ENCODE data around the gene LMO1. TPM values are rescaled to one million over a fixed set of nuclear protein-coding genes. Genes with fewer than 3 reads are reported as not detected.

Gene LMO1
- total RNA-seq, 1 donor from 2014 or later, result not detected

DNA sequence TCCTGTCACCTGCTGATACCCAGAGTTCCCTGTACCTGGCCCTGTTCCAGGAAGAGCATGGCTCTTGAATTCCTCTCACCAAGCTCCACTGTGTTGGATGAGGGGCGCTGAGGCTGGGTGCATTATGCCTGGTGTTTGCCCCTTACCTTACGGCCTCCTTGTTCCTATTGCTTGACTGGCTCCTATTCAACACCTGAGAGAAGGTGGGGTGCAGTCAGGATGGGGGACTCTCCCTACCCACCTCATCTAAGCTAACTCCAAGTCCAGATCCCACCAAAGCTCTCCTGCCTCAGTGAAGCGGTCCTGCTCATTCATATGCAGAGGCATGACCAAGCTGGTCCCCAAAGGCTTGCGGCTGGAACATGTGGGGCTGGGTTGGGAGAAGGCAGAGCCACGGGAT lies 59.1 kb downstream of the LMO1 start:
- Histone ChIP-seq H3K9me3 (no peaks in the 10 kb centered on the region), H3K27ac (no peak overlapping the region), H3K4me3 (no peak overlapping the region), H3K4me1 (peaks cover 11% of the 10 kb centered on the region), H3K27me3 (peaks cover 8% of the 10 kb centered on the region), H3K36me3 (no peaks in the 10 kb centered on the region)
- no peak for DNase-seq
- intact Hi-C loops (cut with DNase I), result no loop called here
- TF ChIP-seq, protein P1, sequence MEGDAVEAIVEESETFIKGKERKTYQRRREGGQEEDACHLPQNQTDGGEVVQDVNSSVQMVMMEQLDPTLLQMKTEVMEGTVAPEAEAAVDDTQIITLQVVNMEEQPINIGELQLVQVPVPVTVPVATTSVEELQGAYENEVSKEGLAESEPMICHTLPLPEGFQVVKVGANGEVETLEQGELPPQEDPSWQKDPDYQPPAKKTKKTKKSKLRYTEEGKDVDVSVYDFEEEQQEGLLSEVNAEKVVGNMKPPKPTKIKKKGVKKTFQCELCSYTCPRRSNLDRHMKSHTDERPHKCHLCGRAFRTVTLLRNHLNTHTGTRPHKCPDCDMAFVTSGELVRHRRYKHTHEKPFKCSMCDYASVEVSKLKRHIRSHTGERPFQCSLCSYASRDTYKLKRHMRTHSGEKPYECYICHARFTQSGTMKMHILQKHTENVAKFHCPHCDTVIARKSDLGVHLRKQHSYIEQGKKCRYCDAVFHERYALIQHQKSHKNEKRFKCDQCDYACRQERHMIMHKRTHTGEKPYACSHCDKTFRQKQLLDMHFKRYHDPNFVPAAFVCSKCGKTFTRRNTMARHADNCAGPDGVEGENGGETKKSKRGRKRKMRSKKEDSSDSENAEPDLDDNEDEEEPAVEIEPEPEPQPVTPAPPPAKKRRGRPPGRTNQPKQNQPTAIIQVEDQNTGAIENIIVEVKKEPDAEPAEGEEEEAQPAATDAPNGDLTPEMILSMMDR (IDR thresholded peaks at IDR 0.05), result no peak
- no peak for ATAC-seq

DNA sequence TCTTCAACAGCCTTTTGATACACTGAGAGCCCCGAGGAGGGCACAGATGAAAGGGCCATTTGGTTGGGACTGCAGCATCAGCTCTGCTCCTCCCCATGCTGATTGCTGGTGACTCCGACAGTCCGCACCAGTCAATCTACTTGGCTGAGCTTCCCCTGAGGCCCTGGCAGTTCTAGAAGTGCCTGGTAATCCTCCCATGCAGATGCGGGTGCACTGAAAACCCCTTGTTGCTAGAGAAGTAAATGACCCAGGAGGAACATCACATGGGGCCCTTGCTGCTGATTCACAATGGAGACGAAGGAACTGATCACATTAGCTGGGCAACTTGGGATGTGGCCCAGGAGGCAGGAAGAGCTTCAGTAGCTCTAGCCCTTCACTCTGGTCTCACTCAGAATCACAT lies 59.7 kb downstream of the LMO1 start:
- TF ChIP-seq, protein P1 (IDR thresholded peaks at IDR 0.05), result no peak
- Histone ChIP-seq H3K4me3 (no peak overlapping the region), H3K27me3 (peaks cover 8% of the 10 kb centered on the region), H3K36me3 (no peaks in the 10 kb centered on the region), H3K27ac (no peak overlapping the region), H3K4me1 (peaks cover 11% of the 10 kb centered on the region), H3K9me3 (no peaks in the 10 kb centered on the region)
- intact Hi-C loops (cut with DNase I), result no loop called here
- DNase-seq (no peak), ATAC-seq (no peak)

DNA sequence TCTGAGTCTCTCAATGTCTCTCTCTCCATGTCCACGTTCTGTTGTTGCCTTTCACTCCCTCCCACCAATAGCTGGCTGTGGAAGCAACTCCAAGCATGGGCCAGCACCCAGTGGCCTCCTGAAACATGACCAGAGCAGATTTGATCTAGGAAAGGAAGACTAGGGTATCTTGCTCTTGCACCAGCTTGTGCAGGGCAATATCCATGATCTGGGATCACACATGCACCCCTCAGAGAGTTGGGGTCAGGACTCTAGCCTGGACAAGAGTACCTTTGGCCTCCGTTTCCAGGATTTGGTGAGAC lies 60.3 kb downstream of the LMO1 start:
- TF ChIP-seq, protein P1 (IDR thresholded peaks at IDR 0.05), result no peak
- intact Hi-C loops (cut with DNase I), result no loop called here

DNA sequence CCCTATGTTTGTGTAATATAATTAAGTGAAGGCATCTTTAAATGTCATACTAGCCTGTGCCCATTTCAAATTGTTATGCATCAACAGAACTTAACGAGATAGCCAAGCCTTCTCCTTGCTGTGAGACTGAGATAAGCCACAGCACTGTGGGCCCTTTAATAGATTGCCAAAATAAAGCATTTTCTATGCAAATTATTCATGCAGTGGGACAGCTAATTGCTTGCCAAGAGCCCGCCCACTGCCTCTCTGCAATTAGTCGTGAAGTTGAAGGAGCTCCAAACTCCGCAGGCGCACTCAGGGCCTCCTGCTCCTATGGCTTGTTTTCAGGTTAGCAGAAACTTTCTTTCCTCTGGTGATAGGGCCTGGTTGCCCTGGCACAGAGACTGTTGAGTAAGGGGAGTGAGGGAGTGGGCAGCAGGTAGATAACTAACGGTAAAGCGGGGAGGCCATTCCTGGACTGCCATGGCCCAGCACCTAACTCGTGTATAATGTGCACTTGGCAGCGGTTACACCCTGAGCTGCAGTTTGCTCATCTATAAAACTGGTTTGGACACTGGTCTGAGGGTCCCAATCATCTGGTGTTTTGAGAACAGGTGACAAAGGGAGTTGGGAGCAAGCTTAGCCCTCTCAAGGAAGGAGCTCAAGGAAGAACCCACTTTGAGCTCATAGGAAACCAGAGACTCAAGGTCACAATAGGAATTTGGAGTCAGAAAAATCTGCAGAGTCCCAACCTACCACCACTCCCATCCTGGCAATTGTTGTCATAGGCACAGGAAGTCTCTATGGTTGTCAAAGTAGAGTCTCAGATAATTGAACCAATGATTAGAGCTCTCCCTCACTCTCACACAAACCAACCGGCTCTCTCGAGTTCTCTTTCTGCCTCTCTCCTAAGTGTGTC lies 60.9 kb downstream of the LMO1 start:
- TF ChIP-seq, protein P1 (IDR thresholded peaks at IDR 0.05), result no peak
- intact Hi-C loops (cut with DNase I), result no loop called here
- Histone ChIP-seq H3K36me3 (no peaks in the 10 kb centered on the region), H3K4me1 (peaks cover 11% of the 10 kb centered on the region), H3K9me3 (no peaks in the 10 kb centered on the region), H3K27ac (no peak overlapping the region), H3K27me3 (peaks cover 8% of the 10 kb centered on the region), H3K4me3 (no peak overlapping the region)
- ATAC-seq, result no peak
- no peak for DNase-seq

More for the DNA sequence above, 60.3 kb downstream of the LMO1 start:
- Histone ChIP-seq H3K36me3 (no peaks in the 10 kb centered on the region), H3K4me1 (peaks cover 11% of the 10 kb centered on the region), H3K4me3 (no peak overlapping the region), H3K27ac (no peak overlapping the region), H3K9me3 (no peaks in the 10 kb centered on the region), H3K27me3 (peaks cover 8% of the 10 kb centered on the region)
- ATAC-seq (no peak), DNase-seq (no peak)

DNA sequence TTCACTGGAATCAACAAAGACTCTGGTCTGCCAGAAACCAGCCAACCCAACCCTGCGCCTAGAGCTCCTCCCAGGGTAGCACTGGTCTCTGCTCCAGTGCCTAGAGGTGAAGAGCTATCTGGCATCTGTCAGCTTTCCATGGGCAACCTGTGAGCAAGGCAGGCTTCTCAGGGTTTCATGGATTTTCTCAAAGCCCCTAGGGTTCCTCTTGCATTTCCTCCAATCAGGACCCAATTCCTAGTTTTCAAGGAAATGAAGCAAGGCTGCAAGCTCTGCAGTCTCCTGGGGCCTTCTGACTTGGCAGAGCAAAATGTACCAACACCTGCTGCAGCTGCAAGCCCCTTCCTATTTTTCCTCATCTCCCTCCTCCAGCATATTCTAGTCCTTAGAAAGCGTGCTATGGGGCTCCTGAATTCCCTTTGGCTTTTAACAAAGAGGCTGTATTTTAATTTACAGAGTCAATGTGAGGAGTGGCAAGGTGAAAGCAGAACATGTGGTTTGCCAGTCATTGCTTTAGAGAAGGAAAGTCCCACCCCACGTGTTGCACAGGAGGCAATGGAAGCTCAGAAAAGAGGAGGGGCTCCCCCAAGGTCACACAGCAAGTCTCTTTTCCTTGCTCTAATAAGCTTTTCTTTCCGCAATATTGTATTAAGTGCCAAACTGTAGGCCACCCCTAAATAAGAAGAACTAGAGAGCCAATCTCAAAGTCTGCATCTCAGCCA lies 61.9 kb downstream of the LMO1 start:
- ATAC-seq, result peak; percentile 27
- Histone ChIP-seq H3K27me3 (no peaks in the 10 kb centered on the region), H3K4me1 (peaks cover 3% of the 10 kb centered on the region), H3K4me3 (no peak overlapping the region), H3K36me3 (no peaks in the 10 kb centered on the region), H3K27ac (no peak overlapping the region), H3K9me3 (no peaks in the 10 kb centered on the region)
- intact Hi-C loops (cut with DNase I), result no loop called here
- TF ChIP-seq, protein P1 (IDR thresholded peaks at IDR 0.05), result no peak
- no peak for DNase-seq
